IPS-15b (cell line): ENCODE results near the gene PRKN.

ENCODE experiments used
- H3K27me3 ChIP-seq: one replicate; pipeline ENCODE4 v1.6.1; 2013; ENCODE audit warnings: low read length; ENCODE audit not compliant: control insufficient read depth, insufficient read depth
- H3K36me3 ChIP-seq: one replicate; pipeline ENCODE4 v1.6.1; 2013; ENCODE audit warnings: low read length; ENCODE audit not compliant: control insufficient read depth, insufficient read depth
- H3K4me1 ChIP-seq: one replicate; pipeline ENCODE4 v1.6.1; 2013; ENCODE audit warnings: mild to moderate bottlenecking, low read length; ENCODE audit not compliant: control insufficient read depth, insufficient read depth
- H3K4me3 ChIP-seq: one replicate; pipeline ENCODE4 v1.5.1; 2013; ENCODE audit warnings: low read depth, low read length
- H3K9ac ChIP-seq: one replicate; pipeline ENCODE4 v1.6.1; 2013; ENCODE audit warnings: low read depth, mild to moderate bottlenecking, low read length
- H3K9me3 ChIP-seq: one replicate; pipeline ENCODE4 v1.6.1; 2013; ENCODE audit warnings: mild to moderate bottlenecking, low read length; ENCODE audit not compliant: control insufficient read depth, insufficient read depth

Gene PRKN

GRCh38 chr6:161948462-161948861 lies 779.1 kb downstream of the PRKN start:
- Histone ChIP-seq H3K9ac (no peak overlapping the region), H3K36me3 (no peaks in the 10 kb centered on the region)

GRCh38 chr6:161947371-161947770 lies 780.2 kb downstream of the PRKN start:
- Histone ChIP-seq H3K27me3 (no peaks in the 10 kb centered on the region), H3K4me1 (peaks cover 10% of the 10 kb centered on the region), H3K36me3 (no peaks in the 10 kb centered on the region), H3K9me3 (no peaks in the 10 kb centered on the region), H3K4me3 (no peak overlapping the region), H3K9ac (no peak overlapping the region)

More at GRCh38 chr6:161948462-161948861, 779.1 kb downstream of the PRKN start:
- H3K27me3 ChIP-seq = no peaks in the 10 kb centered on the region
- peaks cover 10% of the 10 kb centered on the region for H3K4me1 ChIP-seq
- no peaks in the 10 kb centered on the region for H3K9me3 ChIP-seq
- H3K4me3 ChIP-seq = no peak overlapping the region

- Histone ChIP-seq H3K4me3 (no peak overlapping the region), H3K27me3 (no peaks in the 10 kb centered on the region), H3K36me3 (no peaks in the 10 kb centered on the region), H3K9ac (no peak overlapping the region), H3K4me1 (peaks cover 10% of the 10 kb centered on the region), H3K9me3 (no peaks in the 10 kb centered on the region)
Observed at GRCh38 chr6:161946461-161946860, 781.1 kb downstream of the PRKN start.

- no peaks in the 10 kb centered on the region for H3K9me3 ChIP-seq
- H3K4me1 ChIP-seq = peaks cover 6% of the 10 kb centered on the region
- H3K4me3 ChIP-seq = no peak overlapping the region
- H3K27me3 ChIP-seq = no peaks in the 10 kb centered on the region
- H3K36me3 ChIP-seq = no peaks in the 10 kb centered on the region
- no peak overlapping the region for H3K9ac ChIP-seq
Observed at GRCh38 chr6:161943561-161943960, 784.0 kb downstream of the PRKN start.

GRCh38 chr6:161941565-161941964 lies 786.0 kb downstream of the PRKN start:
- no peak overlapping the region for H3K9ac ChIP-seq
- H3K4me1 ChIP-seq = no peaks in the 10 kb centered on the region
- no peaks in the 10 kb centered on the region for H3K9me3 ChIP-seq
- H3K27me3 ChIP-seq = no peaks in the 10 kb centered on the region
- H3K36me3 ChIP-seq = no peaks in the 10 kb centered on the region
- H3K4me3 ChIP-seq = no peak overlapping the region

GRCh38 chr6:161940519-161940918 lies 787.0 kb downstream of the PRKN start:
- H3K9me3 ChIP-seq = no peaks in the 10 kb centered on the region
- H3K27me3 ChIP-seq = no peaks in the 10 kb centered on the region
- no peaks in the 10 kb centered on the region for H3K36me3 ChIP-seq
- H3K4me1 ChIP-seq = no peaks in the 10 kb centered on the region
- H3K4me3 ChIP-seq = no peak overlapping the region
- H3K9ac ChIP-seq = no peak overlapping the region

- no peak overlapping the region for H3K4me3 ChIP-seq
- no peaks in the 10 kb centered on the region for H3K9me3 ChIP-seq
- no peaks in the 10 kb centered on the region for H3K36me3 ChIP-seq
Observed at GRCh38 chr6:161926324-161926723, 801.2 kb downstream of the PRKN start.

GRCh38 chr6:161924516-161925116 lies 803.0 kb downstream of the PRKN start:
- Histone ChIP-seq H3K4me1 (no peaks in the 10 kb centered on the region), H3K27me3 (no peaks in the 10 kb centered on the region), H3K9me3 (no peaks in the 10 kb centered on the region), H3K9ac (no peak overlapping the region), H3K36me3 (no peaks in the 10 kb centered on the region), H3K4me3 (no peak overlapping the region)

More at GRCh38 chr6:161926324-161926723, 801.2 kb downstream of the PRKN start:
- H3K9ac ChIP-seq = no peak overlapping the region
- H3K4me1 ChIP-seq = no peaks in the 10 kb centered on the region
- H3K27me3 ChIP-seq = no peaks in the 10 kb centered on the region

GRCh38 chr6:161922631-161923119 lies 804.9 kb downstream of the PRKN start:
- Histone ChIP-seq H3K4me3 (no peak overlapping the region), H3K36me3 (no peaks in the 10 kb centered on the region), H3K27me3 (no peaks in the 10 kb centered on the region), H3K9ac (no peak overlapping the region), H3K4me1 (no peaks in the 10 kb centered on the region), H3K9me3 (no peaks in the 10 kb centered on the region)

- Histone ChIP-seq H3K9me3 (no peaks in the 10 kb centered on the region), H3K4me1 (no peaks in the 10 kb centered on the region), H3K4me3 (no peak overlapping the region), H3K27me3 (no peaks in the 10 kb centered on the region), H3K9ac (no peak overlapping the region), H3K36me3 (no peaks in the 10 kb centered on the region)
Observed at GRCh38 chr6:161921602-161922395, 805.8 kb downstream of the PRKN start.

- Histone ChIP-seq H3K9ac (no peak overlapping the region), H3K4me1 (no peaks in the 10 kb centered on the region), H3K36me3 (no peaks in the 10 kb centered on the region), H3K4me3 (no peak overlapping the region), H3K9me3 (no peaks in the 10 kb centered on the region), H3K27me3 (no peaks in the 10 kb centered on the region)
Observed at GRCh38 chr6:161919691-161920090, 807.9 kb downstream of the PRKN start.

GRCh38 chr6:161918628-161919205 lies 808.8 kb downstream of the PRKN start:
- no peaks in the 10 kb centered on the region for H3K9me3 ChIP-seq
- H3K4me1 ChIP-seq = no peaks in the 10 kb centered on the region
- no peaks in the 10 kb centered on the region for H3K27me3 ChIP-seq
- no peak overlapping the region for H3K9ac ChIP-seq
- H3K4me3 ChIP-seq = no peak overlapping the region
- no peaks in the 10 kb centered on the region for H3K36me3 ChIP-seq
